GM21526 (cell line): ENCODE data around the gene CASZ1.

Experiments
- ATAC-seq: cut with Tn5 transposase; IDR thresholded peaks from one replicate; pipeline ENCODE4 v1.9.1; 2021; ENCODE audit warnings: moderate library complexity; ENCODE audit not compliant: unreplicated experiment, low FRiP score

The CASZ1 gene

GRCh38 chr1:10777749-10778574 is 18.5 kb downstream of the CASZ1 start:
- no peak for ATAC-seq

DNA sequence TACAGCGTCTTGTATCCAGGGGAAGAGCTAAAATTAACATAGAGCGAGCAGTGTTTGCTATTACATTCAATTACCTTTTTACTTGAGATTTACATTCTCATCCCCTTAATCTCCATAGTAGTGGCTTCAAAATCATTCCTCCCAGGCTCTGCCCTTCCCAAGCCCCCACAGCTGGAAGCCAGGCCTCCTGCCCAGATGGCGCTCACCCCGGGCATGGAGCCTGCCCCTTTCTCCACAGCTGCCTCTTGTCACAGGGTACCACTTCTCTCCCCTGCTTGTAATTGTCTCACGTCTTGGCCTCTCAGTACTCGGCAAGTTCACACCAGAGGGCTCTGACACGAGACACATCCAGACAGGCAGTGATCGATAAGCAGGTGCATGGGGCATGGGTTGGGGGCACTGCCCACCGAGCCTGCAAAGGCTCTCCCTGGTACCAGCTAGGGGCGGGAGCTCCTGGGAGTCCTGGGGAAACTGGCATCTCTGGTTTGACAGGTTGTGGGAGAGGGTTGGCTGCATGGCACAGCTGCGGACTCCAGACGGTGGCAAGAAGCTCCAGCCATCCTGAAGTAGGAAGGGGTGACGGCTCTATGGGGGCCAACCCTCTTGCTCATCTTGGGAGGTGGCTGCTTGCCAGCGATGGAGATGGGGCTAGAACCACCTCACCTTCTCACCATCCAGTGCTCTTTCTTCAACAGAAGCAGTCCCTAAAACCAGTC is 20.1 kb downstream of the CASZ1 start:
- no peak for ATAC-seq

DNA sequence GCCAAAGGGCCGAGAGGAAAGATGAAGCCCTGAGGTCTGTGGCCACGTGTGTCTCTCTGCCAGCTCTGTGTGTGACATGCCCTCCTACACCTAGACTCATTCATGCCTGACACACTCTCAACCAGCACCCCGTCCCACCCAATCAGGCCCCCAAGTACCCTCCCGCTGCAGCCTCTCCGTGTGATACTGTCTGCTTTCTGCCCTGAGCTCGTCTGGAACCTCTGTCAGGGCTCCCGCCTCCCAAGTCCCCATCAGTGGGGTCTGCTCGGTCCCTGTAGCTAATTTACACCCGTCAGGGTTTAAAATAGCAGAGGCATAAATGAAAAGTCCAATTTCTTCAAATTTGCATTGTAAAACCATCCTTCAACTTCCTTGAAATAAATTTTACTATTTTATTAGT is 20.7 kb downstream of the CASZ1 start:
- ATAC-seq: no peak

DNA sequence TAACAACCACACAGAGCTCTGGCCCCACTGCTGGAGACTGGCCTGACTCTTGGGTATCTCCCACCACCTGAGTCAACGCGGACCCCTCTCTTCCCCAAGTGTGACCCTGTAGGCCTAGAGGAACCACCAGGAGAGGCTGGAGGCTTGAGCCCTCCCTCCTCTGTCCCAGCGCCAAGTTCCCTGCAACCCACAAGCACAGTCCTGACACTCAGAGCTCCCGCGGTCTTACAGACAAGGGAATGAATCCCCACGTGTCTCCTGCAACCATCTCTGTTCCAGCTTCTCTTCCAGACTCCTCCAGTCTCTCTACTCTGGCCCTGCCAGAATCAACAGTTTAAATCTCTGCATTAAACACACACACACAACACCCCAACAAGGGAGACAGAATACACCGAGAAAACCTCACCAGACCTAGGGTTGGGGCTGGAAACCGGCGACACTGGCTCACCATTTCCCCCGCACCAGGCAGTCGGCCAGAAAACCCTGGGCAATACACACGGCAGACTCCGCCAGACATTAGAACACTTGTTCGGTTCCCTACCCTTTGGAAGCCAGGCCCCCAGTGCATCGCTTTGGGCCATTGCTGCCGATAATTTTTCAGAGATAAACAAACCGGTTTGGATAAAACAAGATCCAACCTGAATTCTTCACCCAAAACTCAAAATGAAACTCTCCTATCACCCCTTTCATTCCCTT is 21.7 kb downstream of the CASZ1 start:
- ATAC-seq: no peak

DNA sequence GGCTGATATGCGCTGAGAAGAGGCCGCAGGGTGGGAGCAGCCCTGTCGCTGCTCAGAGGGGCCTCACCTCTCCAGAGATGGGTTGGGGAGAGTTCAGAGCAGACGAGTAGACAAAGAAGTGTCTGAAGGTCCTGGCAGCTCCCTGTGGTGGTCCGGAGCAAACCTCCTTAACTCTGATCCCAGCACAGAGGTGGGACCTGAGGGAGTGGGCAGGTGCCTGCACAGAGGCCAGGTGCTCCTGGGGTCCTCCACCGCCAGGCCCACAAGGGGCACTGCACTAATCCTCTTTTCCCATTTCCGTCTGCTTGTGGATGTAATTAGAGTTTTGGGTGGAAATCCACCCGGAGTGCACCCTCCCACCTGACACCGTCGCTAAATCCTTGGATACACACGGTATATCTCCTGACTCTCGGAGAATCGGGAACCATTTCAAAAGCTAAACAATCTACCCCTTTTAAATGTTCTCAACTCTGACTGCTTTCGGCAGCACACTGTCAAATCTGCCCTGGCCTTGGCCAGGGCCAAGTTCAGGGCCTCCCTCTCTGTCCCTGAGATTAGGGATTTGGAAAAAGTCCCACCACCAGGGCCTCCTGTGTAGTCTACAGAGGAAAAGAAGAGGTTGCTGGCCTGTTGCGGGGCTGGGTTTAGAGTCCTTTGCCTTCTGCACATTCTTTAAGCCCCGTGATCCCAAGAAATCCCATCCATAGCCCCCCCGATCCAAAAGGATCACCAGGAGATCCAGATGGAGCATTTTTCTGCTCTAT is 22.4 kb downstream of the CASZ1 start:
- no peak for ATAC-seq

GRCh38 chr1:10773376-10773775 is 23.1 kb downstream of the CASZ1 start:
- no peak for ATAC-seq

GRCh38 chr1:10772711-10773110 is 23.7 kb downstream of the CASZ1 start:
- no peak for ATAC-seq

DNA sequence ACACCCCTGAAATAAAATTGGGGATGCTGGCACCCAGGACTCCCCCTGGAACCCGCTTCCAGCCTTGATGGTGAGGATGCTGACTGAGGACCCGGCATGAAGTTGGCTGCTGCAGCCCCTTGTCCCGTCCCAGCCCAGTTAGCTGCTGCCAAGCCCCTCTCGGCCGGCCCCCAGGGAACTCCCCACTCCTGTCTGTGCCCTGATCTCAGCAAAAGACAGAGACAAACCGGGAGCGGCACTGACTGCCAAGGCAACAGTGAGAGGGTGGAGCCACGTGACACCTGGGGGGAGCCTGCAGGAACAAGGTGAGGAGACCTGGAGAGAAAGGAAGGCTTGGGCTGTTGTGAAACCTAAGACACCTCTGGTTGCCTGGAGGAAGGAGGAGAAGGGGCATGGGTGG is 24.7 kb downstream of the CASZ1 start:
- no peak for ATAC-seq

- ATAC-seq: no peak
Measured at GRCh38 chr1:10768552-10768951, 27.9 kb downstream of the CASZ1 start.

GRCh38 chr1:10767282-10767681 is 29.2 kb downstream of the CASZ1 start:
- no peak for ATAC-seq

DNA sequence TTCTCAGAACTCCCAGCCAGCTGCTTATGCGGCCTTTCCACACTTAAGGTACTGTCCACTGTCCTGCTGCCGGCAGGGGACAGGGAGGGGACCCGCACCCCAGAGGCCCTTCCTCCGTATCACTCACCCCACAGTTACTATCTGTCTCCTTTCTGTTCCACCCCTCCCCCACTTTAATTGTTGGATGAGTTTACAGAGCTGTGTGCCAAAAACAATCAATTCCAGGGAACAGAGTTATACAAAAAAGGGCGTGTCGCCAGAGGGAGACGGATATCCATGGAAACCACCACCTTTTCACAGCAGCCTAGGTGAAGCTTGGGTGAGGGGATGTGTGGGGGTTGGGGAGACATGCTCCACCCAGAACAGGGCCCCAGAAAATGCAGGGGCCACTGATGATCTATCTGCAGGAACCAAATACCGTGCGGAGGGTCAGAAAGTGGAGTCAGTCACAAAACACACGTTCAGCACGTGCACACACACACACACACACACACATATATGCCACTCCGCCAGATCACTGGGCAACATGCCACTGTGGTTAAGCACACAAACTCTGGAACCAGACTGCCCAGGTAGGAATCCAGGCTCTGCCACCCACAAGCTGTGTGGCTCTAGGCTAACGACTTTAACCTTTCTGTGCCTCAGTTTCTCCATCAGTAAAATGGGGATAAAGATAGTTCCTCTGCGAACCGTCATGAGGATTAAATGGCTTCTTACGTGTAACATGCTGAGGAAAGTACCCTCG is 30.5 kb downstream of the CASZ1 start:
- ATAC-seq: no peak

DNA sequence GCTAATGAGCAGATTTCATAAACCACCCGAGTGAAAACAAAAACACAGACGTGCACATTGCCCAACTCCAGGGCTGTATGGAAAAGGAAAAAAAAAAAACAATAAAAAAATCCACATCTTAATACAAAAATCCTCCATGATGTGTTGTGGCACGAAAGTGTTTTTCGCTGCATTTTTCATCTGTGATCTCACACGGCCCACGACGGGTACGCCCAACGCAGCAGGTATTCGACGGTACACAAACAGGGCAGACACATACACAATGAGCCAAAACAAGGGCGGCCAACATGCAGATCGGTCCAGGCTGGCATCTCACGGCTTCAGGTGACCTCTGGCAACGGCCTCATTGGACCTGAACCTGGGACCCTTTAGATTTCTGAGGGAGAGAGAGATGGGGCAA is 31.1 kb downstream of the CASZ1 start:
- no peak for ATAC-seq

GRCh38 chr1:10764296-10764798 is 32.1 kb downstream of the CASZ1 start:
- no peak for ATAC-seq

GRCh38 chr1:10762875-10763274 is 33.6 kb downstream of the CASZ1 start:
- ATAC-seq: no peak

DNA sequence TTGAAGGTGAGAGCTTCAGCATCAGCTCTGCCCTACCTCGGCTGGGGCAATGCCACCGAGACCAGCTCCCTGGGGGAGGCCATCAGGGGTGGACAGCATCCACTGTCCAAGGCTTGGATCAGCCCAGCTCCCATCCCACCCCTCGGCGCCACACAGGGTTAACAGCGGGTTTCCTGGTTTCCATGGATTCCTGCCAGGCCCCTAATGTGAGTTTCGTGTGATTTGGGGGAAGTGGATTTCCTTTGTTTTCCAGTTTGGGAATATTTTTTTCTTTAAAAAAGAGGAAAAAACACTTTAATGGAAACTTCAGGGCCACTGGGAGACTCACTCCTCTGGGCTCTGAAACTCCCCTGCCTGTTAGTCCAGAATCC is 34.3 kb downstream of the CASZ1 start:
- no peak for ATAC-seq

GRCh38 chr1:10761503-10762152 is 34.8 kb downstream of the CASZ1 start:
- ATAC-seq: no peak

DNA sequence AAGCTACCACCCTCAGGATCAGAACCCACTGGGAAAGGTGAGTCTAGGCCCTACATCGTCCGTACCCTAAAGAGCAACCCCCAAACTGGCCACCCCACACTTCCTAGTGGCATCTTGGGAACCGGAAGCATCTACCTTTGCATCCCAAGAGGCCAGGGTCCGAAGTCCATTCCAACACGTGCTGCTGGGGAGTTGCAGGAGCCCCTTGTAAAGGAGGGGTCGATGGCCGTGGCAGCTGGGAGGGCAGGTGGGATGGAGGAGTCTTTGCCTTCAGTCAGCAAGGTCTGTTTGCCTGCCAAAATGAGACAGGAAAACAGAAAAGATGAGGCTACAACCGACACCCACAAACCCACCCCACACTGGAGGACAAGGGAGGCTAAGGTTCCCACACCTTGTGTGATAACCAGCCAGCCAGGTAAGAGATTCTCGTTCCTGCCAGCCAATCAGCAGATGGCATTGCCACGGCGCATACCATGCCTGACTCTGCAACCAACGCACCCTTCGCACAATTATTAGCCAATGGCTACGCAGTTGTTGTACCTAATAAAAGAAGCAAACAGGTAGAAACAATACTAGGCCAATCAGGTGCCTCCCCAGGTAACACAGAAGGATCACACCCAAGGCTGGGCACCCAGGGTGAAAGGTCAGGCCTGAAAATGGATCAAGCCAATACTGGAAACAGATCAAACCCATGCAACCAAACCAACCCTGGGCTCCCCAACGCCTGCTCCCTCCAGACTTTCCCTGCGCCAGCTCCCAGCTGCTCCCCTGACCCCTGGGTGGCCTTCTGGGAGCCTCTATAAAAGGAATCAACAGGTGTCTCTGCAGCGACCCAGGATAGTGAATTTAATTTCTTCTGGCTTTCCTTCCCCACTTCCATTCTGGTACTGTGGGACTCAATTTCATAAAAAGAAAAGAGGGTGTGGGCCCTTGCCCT is 35.6 kb downstream of the CASZ1 start:
- no peak for ATAC-seq
